Activated CD8-positive, alpha-beta memory T cell treated with anti-CD3 and anti-CD28 coated beads for 48 hours (primary cell): ENCODE data around the gene SLC39A2.
A peak's percentile ranks its signal among the peaks of the same experiment; 100 is the strongest.
"Not testable (repeated sequence)": the region's sequence is repeated elsewhere in the genome, so short reads cannot be mapped to it uniquely, and the experiment has no call there.

Experiments
- DNase-seq, 3 experiments: peaks; one replicate each; pipeline ENCODE4 v3.0.0-alpha.2; 2020; ENCODE audit warnings: low read depth in 2 of 3, low spot score in 2 of 3

SLC39A2 gene

DNA sequence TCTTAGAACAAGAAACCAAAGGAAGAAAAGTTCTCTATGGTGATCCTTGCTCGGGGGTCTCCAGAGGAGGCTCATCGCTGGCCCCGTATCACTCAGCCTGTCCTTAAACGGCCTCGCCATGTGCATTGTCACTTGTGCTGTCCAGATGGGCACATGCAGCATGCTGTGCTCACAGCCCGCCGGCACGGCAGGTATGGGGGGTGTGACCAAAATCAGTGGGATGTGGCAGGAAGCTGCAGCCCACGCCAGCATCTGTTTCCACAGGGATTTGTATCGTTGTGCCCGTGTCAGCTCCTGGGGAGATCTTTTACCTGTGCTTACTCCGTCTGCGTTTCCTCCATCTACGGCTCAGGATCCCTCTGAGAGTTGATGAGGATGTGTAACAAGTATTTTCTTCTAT is 2.6 kb upstream of the SLC39A2 start:
- no peak for DNase-seq

DNA sequence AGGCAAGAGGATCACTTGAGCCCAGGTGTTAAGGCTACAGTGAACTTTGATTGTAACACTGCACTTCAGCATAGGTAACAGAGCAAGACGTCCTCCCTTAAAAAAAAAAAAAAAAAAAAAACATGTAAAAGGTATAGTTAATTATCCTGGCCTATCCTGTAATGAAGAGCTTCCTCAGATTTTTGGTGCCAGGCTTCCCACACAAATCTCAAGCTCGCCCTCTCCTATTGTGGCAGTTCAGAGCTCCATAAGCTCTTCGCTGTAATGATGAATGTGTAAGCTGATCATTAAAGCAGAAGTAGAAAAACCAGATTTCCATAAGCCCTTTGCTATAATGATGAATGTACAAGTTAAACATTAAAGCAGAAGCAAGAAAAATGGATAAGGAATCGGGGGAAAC is 2.0 kb upstream of the SLC39A2 start:
- DNase-seq, result no peak

GRCh38 chr14:20997564-20997963 is 1.5 kb upstream of the SLC39A2 start:
- DNase-seq, result no peak

DNA sequence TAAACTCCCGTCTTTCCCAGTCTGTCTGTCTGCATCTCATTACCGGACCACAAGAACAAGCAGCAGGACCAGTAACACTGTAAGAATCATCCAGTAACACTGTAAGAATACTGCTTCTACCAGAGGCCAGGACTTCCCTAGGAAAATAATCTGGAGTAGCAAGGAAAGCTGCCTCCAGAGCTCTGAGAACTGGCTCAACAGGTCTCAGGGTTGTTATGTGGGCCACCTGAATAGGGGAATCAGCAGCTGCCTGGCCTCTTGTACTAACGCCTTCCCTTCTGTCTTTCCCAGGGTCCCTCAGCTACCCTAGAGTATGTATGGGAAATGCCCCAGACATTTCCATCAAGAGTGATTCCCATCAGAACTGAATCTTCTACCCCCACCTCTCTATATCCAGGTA is 954 bp upstream of the SLC39A2 start:
- no peak for DNase-seq

GRCh38 chr14:20999591-20999990 is 498 bp downstream of the SLC39A2 start:
- no peak for DNase-seq

DNA sequence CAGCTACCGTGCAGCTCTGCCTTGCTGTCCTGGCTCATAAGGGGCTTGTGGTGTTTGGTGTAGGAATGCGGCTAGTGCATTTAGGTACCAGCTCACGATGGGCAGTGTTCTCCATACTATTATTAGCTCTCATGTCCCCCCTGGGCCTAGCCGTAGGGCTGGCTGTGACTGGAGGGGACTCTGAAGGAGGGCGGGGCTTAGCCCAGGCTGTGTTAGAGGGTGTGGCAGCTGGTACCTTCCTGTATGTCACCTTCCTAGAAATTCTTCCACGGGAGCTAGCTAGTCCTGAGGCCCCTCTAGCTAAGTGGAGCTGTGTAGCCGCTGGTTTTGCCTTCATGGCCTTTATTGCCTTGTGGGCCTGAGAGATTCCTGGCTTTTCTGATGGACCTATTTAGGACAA is 2.1 kb downstream of the SLC39A2 start:
- no peak for DNase-seq

DNA sequence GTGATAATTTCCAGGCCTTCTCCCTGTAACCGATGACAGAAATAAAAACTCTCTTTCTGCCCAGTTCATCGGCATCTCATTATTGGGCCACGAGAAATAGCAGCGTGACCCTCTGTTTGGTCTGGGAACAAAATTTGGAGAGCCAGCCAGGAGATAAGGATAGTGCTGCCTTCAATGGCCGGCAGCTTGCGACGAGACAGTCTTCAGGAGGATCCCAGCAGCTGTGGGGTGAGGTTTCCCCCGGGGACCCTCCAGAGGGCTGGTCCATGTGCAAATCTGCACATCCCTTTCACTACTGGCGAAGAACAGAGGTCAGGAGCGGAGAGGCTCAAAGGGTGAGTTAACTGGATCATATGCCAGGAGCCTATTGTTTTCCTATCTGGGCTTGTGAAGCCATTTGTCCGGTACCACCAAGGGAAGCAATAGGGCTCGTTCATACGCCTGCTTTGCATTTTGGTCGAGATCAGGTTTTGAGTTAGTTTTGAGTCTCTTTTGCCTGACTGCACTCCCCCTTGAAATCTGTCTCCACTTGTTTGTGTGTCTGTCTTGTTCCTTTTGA is 4.8 kb downstream of the SLC39A2 start:
- no peak for DNase-seq

DNA sequence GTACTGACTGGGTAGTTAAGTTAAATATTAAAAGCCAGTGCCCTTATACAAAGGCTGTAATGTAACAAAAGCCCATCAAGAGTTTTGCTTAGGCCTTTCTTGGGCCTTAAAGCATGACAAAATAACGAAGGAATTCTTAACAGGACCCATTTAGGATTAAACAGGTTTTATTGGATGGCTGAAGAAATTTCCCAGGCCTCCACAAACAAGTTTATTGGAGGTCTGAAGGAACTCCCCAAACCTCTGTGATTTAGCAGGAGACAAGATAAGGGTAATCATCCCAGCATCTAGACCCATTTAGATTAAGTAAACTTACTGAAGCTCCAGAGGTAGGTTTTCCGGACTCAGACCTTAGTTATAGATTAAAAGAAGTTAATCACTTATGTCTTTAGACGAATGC is 10.6 kb downstream of the SLC39A2 start:
- not testable (repeated sequence) for DNase-seq

GRCh38 chr14:21011136-21011535 is 12.0 kb downstream of the SLC39A2 start:
- DNase-seq, result no peak

- peak; percentile 13 to 70 (median 60) for DNase-seq
These were observed 15.7 kb downstream of the SLC39A2 start for GRCh38 chr14:21014761-21015190.

DNA sequence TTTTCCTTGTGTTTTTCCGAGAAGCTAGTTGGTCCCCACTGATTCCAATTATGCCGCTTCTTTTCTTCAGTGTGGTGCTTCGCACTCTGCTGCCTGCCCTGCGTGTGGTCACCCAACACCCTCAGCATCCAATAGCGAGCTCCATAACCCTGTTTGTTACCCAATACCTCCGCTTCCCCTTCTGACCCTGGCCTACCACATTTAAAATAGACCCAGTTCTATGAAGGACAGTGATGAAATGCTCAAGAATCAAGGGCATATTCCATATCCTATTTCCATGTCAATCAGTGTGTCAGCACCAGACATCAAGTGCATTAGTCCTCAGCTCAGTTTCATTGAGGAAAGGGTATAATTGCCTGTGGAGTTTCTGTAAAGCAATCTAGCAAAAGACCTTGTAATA is 16.2 kb downstream of the SLC39A2 start:
- no peak for DNase-seq

DNA sequence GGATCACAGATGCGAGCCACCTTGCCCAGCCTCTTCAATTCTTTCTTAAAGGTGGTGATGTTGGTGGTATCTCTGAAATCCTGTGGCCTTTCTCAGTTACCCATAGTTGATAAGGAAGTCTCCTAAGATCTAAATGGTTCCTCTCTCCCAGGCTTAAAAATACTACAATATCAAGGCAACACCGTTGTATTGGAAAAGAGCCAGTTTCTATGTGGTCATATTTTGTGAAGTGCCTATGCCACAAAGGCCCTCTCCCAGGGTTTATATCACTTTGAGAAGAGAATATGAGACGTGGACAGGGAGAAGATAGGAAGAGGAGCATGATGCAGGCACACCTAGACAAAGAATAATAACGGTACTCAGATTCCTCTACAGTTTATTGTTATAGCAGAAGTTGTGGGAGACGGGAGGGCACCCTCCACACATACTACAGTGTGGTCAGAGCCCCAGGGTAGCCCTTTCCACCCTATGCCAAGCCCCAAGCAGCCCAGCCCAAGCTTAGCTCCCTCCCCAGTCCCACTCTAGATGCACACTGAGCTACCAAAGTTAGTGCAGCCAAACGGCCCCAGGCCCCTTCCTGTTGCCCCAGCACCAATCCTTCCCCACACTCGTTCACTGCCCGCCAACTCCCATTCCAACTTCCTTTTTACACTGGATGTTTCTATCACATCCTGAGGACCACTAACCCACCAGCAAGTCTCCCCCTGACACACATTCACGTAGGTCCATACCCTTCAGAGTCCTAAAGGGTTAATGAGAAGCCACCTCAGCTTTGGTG is 17.5 kb downstream of the SLC39A2 start:
- DNase-seq, result no peak

GRCh38 chr14:21017528-21018245 is 18.6 kb downstream of the SLC39A2 start:
- no peak for DNase-seq

- no peak for DNase-seq
These were observed 19.2 kb downstream of the SLC39A2 start for GRCh38 chr14:21018286-21018685.

GRCh38 chr14:21018781-21019180 is 19.7 kb downstream of the SLC39A2 start:
- no peak for DNase-seq

- DNase-seq, result no peak
These were observed 20.3 kb downstream of the SLC39A2 start for GRCh38 chr14:21019366-21019765.

DNA sequence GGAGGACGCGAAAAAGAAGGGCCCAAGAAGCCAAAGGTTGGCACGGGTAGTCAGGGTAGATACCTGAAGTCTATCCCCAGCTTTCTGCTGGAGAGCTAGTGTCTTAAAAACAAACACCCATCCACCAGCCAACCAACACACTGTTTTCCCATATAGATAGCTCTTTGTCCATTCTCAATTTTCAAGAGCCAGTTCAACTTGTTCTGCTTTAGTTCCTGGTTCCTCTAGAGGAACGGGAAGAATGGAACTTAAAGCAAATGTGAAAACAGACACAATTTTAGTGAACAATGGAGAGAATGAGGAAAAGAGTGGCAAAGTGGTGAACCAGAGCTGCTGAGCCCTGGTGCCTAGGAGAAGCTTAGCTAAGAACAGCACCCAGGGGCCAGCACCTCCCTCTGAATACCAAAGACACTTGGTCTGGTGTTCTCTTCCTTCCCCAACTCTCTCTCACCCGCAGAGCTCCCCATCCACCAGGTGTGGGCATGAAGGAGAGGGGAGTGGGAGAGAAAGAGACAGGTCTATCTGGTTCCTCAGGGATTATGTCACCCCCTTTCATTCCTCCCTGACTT is 22.0 kb downstream of the SLC39A2 start:
- DNase-seq, result no peak

- no peak for DNase-seq
These were observed 23.6 kb downstream of the SLC39A2 start for GRCh38 chr14:21022686-21023085.

- DNase-seq, result no peak
These were observed 24.1 kb downstream of the SLC39A2 start for GRCh38 chr14:21023174-21023573.

DNA sequence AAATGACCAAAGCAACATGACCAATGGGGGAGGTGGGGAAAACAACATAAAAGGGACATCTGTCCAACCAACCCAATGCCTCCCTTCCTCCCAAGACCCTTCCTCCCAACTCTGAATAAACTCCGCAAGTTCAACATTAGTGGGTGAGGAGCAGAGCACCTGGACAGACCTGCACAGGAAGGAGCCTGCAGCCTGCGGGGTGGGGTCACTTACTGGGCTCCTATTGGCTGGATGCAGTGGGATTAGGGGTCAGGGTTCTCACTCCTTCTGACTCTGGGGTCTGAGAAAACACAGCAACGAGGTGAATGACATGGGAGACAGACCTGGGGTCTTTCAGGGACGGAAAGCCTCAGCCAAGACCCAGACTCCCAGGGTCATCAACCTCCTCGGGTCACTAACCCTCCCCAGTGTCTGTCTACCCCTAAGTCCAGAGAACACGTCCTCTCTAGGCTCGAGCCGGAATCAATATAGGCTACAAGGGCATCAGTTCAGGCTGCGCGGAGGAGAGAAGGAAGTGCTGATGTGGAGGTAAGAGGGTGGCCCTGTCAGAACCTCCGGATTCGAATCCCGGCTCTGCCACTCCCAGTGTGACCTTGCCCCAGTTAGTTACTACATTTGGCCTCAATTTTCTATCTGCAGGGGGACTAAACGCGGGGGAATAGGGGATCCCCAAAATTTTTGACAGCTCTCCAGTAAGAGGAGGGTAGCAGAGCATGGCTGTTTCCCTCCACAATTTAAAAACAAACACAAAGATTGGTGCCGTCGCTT is 24.9 kb downstream of the SLC39A2 start:
- no peak for DNase-seq
